Measurements from ENCODE around the gene HNRNPM.

The HNRNPM gene

DNA sequence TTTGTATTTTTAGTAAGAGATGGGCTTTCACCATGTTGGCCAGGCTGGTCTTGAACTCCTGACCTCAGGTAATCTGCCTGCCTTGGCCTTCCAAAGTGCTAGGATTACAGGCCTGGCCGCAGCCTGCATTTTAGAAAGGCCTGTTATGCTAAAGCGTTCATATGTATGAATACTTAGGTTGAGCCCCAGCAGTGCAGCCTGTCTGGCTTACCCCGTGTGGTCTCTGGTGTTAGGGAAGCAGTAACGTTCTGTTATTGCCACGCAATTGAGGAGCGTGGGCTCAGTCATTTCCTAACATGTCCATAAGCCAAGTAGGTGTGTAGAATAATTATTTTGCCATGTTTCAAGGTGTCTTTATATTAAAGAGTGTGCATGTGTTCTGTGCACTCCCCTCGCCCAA lies 14.3 kb downstream of the HNRNPM start:
- Histone ChIP-seq H3K4me1 (peaks cover 54% of the 10 kb centered on the region), H3K9ac (no peak overlapping the region; the same call in 1 of the 2 replicates), H3K4me3 (no peak overlapping the region), H3K27me3 (no peaks in the 10 kb centered on the region), H3K9me3 (no peaks in the 10 kb centered on the region), H3K36me3 (peaks cover 98% of the 10 kb centered on the region), H4K20me1 (peaks cover 100% of the 10 kb centered on the region), H3K27ac (no peak overlapping the region), H3K4me2 (0 out of 2 replicates have a peak overlapping the region, but pooled peaks have one; percentile 4)
- no peak for TF ChIP-seq Cebpa-rat (IDR thresholded peaks at IDR 0.05)

- TF ChIP-seq Cebpa-rat (IDR thresholded peaks at IDR 0.05) = no peak
- no peak overlapping the region; the same call in 1 of the 2 replicates for H3K9ac ChIP-seq
- no peak overlapping the region for H3K27ac ChIP-seq
- no peaks in the 10 kb centered on the region for H3K9me3 ChIP-seq
- H3K4me2 ChIP-seq = peak overlapping the region; percentile 40
- no peak overlapping the region for H3K4me3 ChIP-seq
- H3K4me1 ChIP-seq = peaks cover 51% of the 10 kb centered on the region
- peaks cover 100% of the 10 kb centered on the region for H4K20me1 ChIP-seq
- H3K36me3 ChIP-seq = peaks cover 98% of the 10 kb centered on the region
- H3K27me3 ChIP-seq = no peaks in the 10 kb centered on the region
Measured at GRCh38 chr19:8459520-8460270, 14.9 kb downstream of the HNRNPM start.

DNA sequence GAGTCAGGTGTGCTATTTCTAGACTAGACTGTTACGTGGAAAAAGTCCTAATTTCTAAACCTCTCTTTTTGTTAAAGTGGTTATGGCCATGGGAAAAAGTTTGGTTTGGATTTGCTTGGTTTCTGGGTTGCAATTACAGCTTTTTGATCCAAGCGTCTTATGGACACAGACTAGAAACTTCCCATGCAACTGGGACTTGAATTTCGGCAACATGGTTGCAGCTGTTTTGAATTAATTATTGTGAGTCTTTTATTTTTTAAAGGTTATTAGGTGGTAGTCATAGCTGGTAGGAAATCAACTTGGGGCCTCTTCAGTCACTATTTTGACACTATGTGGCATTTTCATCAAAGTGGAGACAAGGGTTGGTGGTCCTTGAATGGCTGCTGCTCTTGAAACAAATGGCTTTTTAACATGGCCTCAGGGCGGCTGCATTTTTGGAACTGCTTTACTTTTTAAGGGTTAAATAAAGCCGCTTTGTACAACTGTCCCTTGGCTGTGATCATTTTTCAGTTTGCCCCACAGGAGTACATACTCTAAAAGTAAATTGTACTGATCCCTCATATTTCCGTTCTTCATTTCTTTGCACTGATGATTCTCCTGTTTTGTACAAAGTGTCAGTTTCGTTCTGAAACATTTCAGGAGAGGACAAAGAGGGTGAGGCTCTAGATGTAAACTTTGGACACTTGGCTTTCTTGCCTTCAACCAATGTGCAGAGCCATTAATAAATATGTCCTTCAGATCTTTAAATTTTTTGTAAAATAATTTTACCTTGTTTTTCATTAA lies 15.9 kb downstream of the HNRNPM start:
- H3K4me1 ChIP-seq = peaks cover 51% of the 10 kb centered on the region

DNA sequence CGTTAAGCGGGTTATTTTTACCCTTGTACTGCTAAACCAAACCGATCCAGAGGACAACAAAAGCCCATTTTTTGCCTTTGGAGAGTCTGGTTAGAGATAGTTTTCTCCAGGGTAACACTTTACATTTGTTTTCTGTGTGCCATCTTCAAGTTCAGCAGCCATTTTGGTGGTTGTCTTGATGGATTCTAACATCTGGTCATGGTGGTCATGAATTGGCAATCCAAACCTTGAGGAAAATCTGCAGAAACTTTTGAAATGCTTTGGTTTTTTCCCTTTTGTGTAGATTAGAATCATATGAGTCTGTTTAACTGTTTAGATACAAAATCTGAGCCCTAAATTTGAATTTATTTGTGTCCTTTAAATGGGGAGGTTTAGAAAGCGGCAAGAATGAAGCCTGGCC lies 16.6 kb downstream of the HNRNPM start:
- H3K4me2 ChIP-seq = no peak overlapping the region
- peaks cover 100% of the 10 kb centered on the region for H4K20me1 ChIP-seq

More for the DNA sequence above, 15.9 kb downstream of the HNRNPM start:
- Histone ChIP-seq H3K27ac (no peak overlapping the region), H4K20me1 (peaks cover 100% of the 10 kb centered on the region), H3K4me2 (peak overlapping the region; percentile 40), H3K36me3 (peaks cover 98% of the 10 kb centered on the region), H3K9ac (no peak overlapping the region), H3K4me3 (no peak overlapping the region), H3K27me3 (no peaks in the 10 kb centered on the region), H3K9me3 (no peaks in the 10 kb centered on the region)
- TF ChIP-seq Cebpa-rat (IDR thresholded peaks at IDR 0.05) = no peak

DNA sequence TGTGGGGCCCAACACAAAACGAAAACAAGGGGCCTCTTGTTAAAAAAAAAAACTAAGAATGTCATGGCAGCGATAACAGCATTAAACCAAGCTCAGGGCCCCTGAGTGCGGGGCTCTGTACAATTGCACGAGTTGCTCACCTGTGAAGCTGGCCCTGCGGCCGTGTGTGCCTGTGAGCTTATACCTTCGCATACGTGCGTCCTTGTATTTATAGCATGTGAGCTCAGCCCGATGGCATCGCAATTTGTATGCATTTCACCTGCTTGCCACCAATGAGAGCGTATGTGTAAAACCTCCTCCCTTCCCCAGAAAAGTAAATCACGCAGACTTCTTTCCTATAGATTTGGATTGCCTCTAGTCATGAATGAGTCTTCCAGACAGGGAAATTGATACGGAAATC lies 17.1 kb downstream of the HNRNPM start:
- H4K20me1 ChIP-seq = peaks cover 100% of the 10 kb centered on the region
- no peak overlapping the region for H3K27ac ChIP-seq
- H3K4me2 ChIP-seq = no peak overlapping the region
- H3K36me3 ChIP-seq = peaks cover 98% of the 10 kb centered on the region
- no peak overlapping the region for H3K9ac ChIP-seq
- no peaks in the 10 kb centered on the region for H3K27me3 ChIP-seq
- H3K4me1 ChIP-seq = peaks cover 43% of the 10 kb centered on the region
- H3K9me3 ChIP-seq = no peaks in the 10 kb centered on the region
- TF ChIP-seq Cebpa-rat (IDR thresholded peaks at IDR 0.05) = no peak
- no peak overlapping the region for H3K4me3 ChIP-seq

More for the DNA sequence above, 16.6 kb downstream of the HNRNPM start:
- Histone ChIP-seq H3K27ac (no peak overlapping the region), H3K27me3 (no peaks in the 10 kb centered on the region), H3K36me3 (peaks cover 98% of the 10 kb centered on the region), H3K4me3 (no peak overlapping the region), H3K9me3 (no peaks in the 10 kb centered on the region), H3K9ac (no peak overlapping the region), H3K4me1 (peaks cover 48% of the 10 kb centered on the region)
- TF ChIP-seq Cebpa-rat (IDR thresholded peaks at IDR 0.05) = no peak

GRCh38 chr19:8462571-8462970 lies 17.8 kb downstream of the HNRNPM start:
- no peak for TF ChIP-seq Cebpa-rat (IDR thresholded peaks at IDR 0.05)
- no peaks in the 10 kb centered on the region for H3K27me3 ChIP-seq
- H3K9me3 ChIP-seq = no peaks in the 10 kb centered on the region
- peaks cover 100% of the 10 kb centered on the region for H3K36me3 ChIP-seq
- no peak overlapping the region for H3K27ac ChIP-seq
- peaks cover 38% of the 10 kb centered on the region for H3K4me1 ChIP-seq
- H3K4me2 ChIP-seq = no peak overlapping the region
- peaks cover 100% of the 10 kb centered on the region for H4K20me1 ChIP-seq
- no peak overlapping the region for H3K4me3 ChIP-seq
- no peak overlapping the region for H3K9ac ChIP-seq

GRCh38 chr19:8463365-8463764 lies 18.6 kb downstream of the HNRNPM start:
- H3K4me3 ChIP-seq = no peak overlapping the region
- no peak overlapping the region for H3K4me2 ChIP-seq
- H3K27me3 ChIP-seq = no peaks in the 10 kb centered on the region
- peaks cover 100% of the 10 kb centered on the region for H4K20me1 ChIP-seq
- no peak overlapping the region for H3K9ac ChIP-seq
- no peaks in the 10 kb centered on the region for H3K9me3 ChIP-seq
- H3K4me1 ChIP-seq = peaks cover 39% of the 10 kb centered on the region
- peaks cover 100% of the 10 kb centered on the region for H3K36me3 ChIP-seq
- no peak overlapping the region for H3K27ac ChIP-seq
- no peak for TF ChIP-seq Cebpa-rat (IDR thresholded peaks at IDR 0.05)

DNA sequence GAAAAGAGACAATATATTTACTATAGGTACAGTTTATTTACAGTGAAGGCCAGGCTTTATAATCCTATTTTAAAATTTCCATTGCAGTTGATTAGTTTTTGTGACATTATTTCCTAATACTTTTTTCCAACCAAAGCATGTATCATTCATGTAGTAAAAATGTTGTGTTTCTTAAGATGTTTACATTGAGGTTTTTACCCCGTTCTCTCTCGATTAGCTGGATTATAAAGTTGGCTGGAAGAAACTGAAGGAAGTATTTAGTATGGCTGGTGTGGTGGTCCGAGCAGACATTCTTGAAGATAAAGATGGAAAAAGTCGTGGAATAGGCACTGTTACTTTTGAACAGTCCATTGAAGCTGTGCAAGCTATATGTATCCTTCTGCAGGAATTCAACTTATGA lies 21.2 kb downstream of the HNRNPM start:
- no peak overlapping the region for H3K4me2 ChIP-seq
- no peak overlapping the region for H3K9ac ChIP-seq
- H3K27me3 ChIP-seq = no peaks in the 10 kb centered on the region
- no peaks in the 10 kb centered on the region for H3K9me3 ChIP-seq
- H4K20me1 ChIP-seq = peaks cover 100% of the 10 kb centered on the region
- peaks cover 100% of the 10 kb centered on the region for H3K36me3 ChIP-seq
- TF ChIP-seq Cebpa-rat (IDR thresholded peaks at IDR 0.05) = no peak
- H3K27ac ChIP-seq = no peak overlapping the region
- peaks cover 39% of the 10 kb centered on the region for H3K4me1 ChIP-seq
- no peak overlapping the region for H3K4me3 ChIP-seq

DNA sequence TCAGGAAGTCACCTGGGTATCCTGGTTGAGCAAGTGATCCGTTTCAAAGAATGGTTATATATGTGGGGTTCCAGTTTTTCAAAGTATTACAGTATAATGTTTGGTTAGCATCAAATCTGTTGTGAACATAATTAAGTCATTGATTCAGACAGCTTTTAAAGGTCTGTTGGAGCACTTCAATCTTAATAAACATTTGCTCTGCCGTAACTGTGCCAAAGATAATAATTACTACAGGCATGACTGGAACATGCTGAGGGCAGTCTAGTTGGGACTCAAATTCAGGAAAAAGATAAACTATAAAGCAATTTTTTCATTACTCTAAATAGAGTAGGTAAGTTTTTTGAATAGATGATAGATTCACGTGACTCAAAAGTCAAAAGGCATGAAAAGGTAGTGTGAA lies 23.3 kb downstream of the HNRNPM start:
- H3K4me2 ChIP-seq = peak overlapping the region; percentile 17
- H3K27ac ChIP-seq = no peak overlapping the region
- no peak overlapping the region for H3K9ac ChIP-seq
- peaks cover 56% of the 10 kb centered on the region for H3K4me1 ChIP-seq
- H4K20me1 ChIP-seq = peaks cover 100% of the 10 kb centered on the region
- TF ChIP-seq Cebpa-rat (IDR thresholded peaks at IDR 0.05) = no peak
- H3K36me3 ChIP-seq = peaks cover 100% of the 10 kb centered on the region
- H3K27me3 ChIP-seq = no peaks in the 10 kb centered on the region
- H3K9me3 ChIP-seq = no peaks in the 10 kb centered on the region
- H3K4me3 ChIP-seq = no peak overlapping the region

GRCh38 chr19:8468761-8469373 lies 24.1 kb downstream of the HNRNPM start:
- peaks cover 99% of the 10 kb centered on the region for H3K36me3 ChIP-seq
- TF ChIP-seq Cebpa-rat (IDR thresholded peaks at IDR 0.05) = no peak
- H4K20me1 ChIP-seq = peaks cover 100% of the 10 kb centered on the region
- no peak overlapping the region for H3K27ac ChIP-seq
- peak overlapping the region; percentile 17 for H3K4me2 ChIP-seq
- no peaks in the 10 kb centered on the region for H3K9me3 ChIP-seq
- H3K27me3 ChIP-seq = no peaks in the 10 kb centered on the region
- H3K9ac ChIP-seq = no peak overlapping the region
- peaks cover 63% of the 10 kb centered on the region for H3K4me1 ChIP-seq
- no peak overlapping the region for H3K4me3 ChIP-seq
